Endothelial cell of umbilical vein (primary cell): ENCODE measurements around the gene SERPINB2. TPM values are rescaled to one million over a fixed set of nuclear protein-coding genes. Genes with fewer than 3 reads are reported as not detected.

Experiments used
- BruUV-seq: library from RNA; stranded (reverse); fragments of 400-500 nt; replicated peaks from 2 replicates; lab custom pipeline; 2021; lab: Mats Ljungman, UMichigan
- CTCF ChIA-PET: fragments of 300-600, 350-600 bp; sonication (Branson Sonifier 250); formaldehyde crosslinking; loops from one replicate; lab custom pipeline; 2021; ENCODE audit warnings: antibody characterized with exemption, inconsistent platforms; lab: Charles Lee
- POLR2A ChIA-PET: fragments of 300-600, 350-600 bp; sonication (Branson Sonifier 250); formaldehyde crosslinking; loops from one replicate; lab custom pipeline; 2021; ENCODE audit warnings: antibody characterized with exemption, inconsistent platforms; lab: Charles Lee
- DNase-seq: peaks from one replicate; pipeline ENCODE4 v3.0.0-alpha.2; 2011; ENCODE audit warnings: low read depth, low spot score
- FAIRE-seq: peaks from 2 replicates; lab custom pipeline; 2011; peaks lifted over from hg19 to GRCh38; lab: Jason Lieb, UNC
- H2AFZ ChIP-seq: 2 replicates; pipeline ENCODE4 v1.6.0; 2012; ENCODE audit warnings: low read depth, low read length, control low read depth, inconsistent platforms
- H3K27ac ChIP-seq: 2 replicates; pipeline ENCODE4 v1.5.1; 2011; ENCODE audit warnings: low read depth, mild to moderate bottlenecking, control low read depth, low read length, moderate library complexity; ENCODE audit not compliant: insufficient read depth
- H3K27me3 ChIP-seq, 2 experiments: 2 replicates each; pipeline versions ENCODE4 v1.6.0 to v1.6.1; 2011; ENCODE audit warnings: low read length in 2 of 2, mixed read lengths in 1 of 2; ENCODE audit not compliant: control insufficient read depth in 2 of 2, insufficient read depth in 2 of 2
- H3K36me3 ChIP-seq, 2 experiments: 2 replicates in 1 of 2; 3 replicates in 1 of 2; pipeline ENCODE4 v1.5.1; 2011; ENCODE audit warnings: low read length in 2 of 2, mild to moderate bottlenecking in 1 of 2, moderate library complexity in 1 of 2; ENCODE audit not compliant: control insufficient read depth in 2 of 2, insufficient read depth in 2 of 2; ENCODE audit errors: extremely low read depth in 1 of 2
- H3K4me1 ChIP-seq: 3 replicates; pipeline ENCODE4 v1.5.1; 2011; ENCODE audit warnings: mild to moderate bottlenecking, low read length; ENCODE audit not compliant: control insufficient read depth, insufficient read depth; ENCODE audit errors: extremely low read depth
- H3K4me2 ChIP-seq: 2 replicates; pipeline ENCODE4 v1.6.1; 2011; ENCODE audit warnings: low read length, control low read depth, mixed read lengths; ENCODE audit not compliant: insufficient read depth
- H3K4me3 ChIP-seq, 3 experiments: fragments of 200-600 bp in 1 of 3; sonication (generic), shearing (Covaris generic) in 1 of 3; replicated peaks in 1 of 3; 2 replicates each; pipeline ENCODE4 v1.5.1; 2011 to 2016; ENCODE audit warnings: control low read depth in 3 of 3, low read length in 3 of 3, mild to moderate bottlenecking in 2 of 3, inconsistent platforms in 1 of 3, low read depth in 1 of 3, moderate library complexity in 1 of 3; ENCODE audit not compliant: insufficient read depth in 1 of 3
- H3K79me2 ChIP-seq: 2 replicates; pipeline ENCODE4 v1.6.0; 2012; ENCODE audit warnings: low read length, inconsistent platforms; ENCODE audit not compliant: control insufficient read depth, insufficient read depth
- H3K9ac ChIP-seq: replicated peaks from 2 replicates; pipeline ENCODE3; 2011; ENCODE audit warnings: low read length, control low read depth; ENCODE audit not compliant: insufficient read depth; ENCODE audit errors: extremely low read depth
- H3K9me1 ChIP-seq: replicated peaks from 3 replicates; pipeline ENCODE4 v1.6.0; 2011; ENCODE audit warnings: mild to moderate bottlenecking, low read length; ENCODE audit not compliant: control insufficient read depth, insufficient read depth; ENCODE audit errors: extremely low read depth
- H3K9me3 ChIP-seq: replicated peaks from 2 replicates; pipeline ENCODE4 v1.5.1; 2012; ENCODE audit warnings: low read length, inconsistent platforms; ENCODE audit not compliant: control insufficient read depth, insufficient read depth
- H4K20me1 ChIP-seq: replicated peaks from 2 replicates; pipeline ENCODE3; 2011; ENCODE audit warnings: mild to moderate bottlenecking, low read length; ENCODE audit not compliant: control insufficient read depth, insufficient read depth; ENCODE audit errors: extremely low read depth
- EZH2 ChIP-seq: IDR thresholded peaks from 2 replicates; pipeline ENCODE4 v1.6.1; 2012; ENCODE audit warnings: borderline replicate concordance, low read depth, mild to moderate bottlenecking, moderate library complexity, low read length, inconsistent platforms; ENCODE audit not compliant: severe bottlenecking
- FOS ChIP-seq: IDR thresholded peaks from 2 replicates; pipeline ENCODE4 v1.6.1; 2011; ENCODE audit warnings: mild to moderate bottlenecking, low read length, moderate library complexity, borderline replicate concordance; ENCODE audit not compliant: insufficient read depth
- GATA2 ChIP-seq: IDR thresholded peaks from 2 replicates; pipeline ENCODE4 v1.7.0; 2011; ENCODE audit warnings: low read depth, mild to moderate bottlenecking, moderate library complexity, mixed read lengths, low read length; ENCODE audit not compliant: insufficient read length, insufficient read depth
- JUN ChIP-seq: IDR thresholded peaks from 2 replicates; pipeline ENCODE4 v1.6.1; 2011; ENCODE audit warnings: borderline replicate concordance, low read depth; ENCODE audit not compliant: insufficient read length, insufficient read depth
- MAX ChIP-seq: IDR thresholded peaks from 2 replicates; pipeline ENCODE4 v1.6.1; 2011; ENCODE audit not compliant: insufficient read depth, insufficient read length
- MYC ChIP-seq: IDR thresholded peaks from one replicate; pipeline ENCODE4 v1.6.1; 2011; ENCODE audit warnings: mild to moderate bottlenecking, low read depth, low read length
- POLR2A ChIP-seq: IDR thresholded peaks from 2 replicates; pipeline ENCODE4 v1.6.1; 2012; ENCODE audit warnings: low read depth, mild to moderate bottlenecking, control low read depth, low read length
- POLR2AphosphoS5 ChIP-seq: IDR thresholded peaks from 2 replicates; pipeline ENCODE4 v1.6.1; 2012; ENCODE audit warnings: low read depth, mild to moderate bottlenecking, control low read depth, low read length, moderate library complexity; ENCODE audit not compliant: insufficient read depth
- dilution Hi-C: fragments of 300-500 bp; cut with MboI; formaldehyde crosslinking; loops from one replicate; pipeline ENCODE4 v1.15.0; 2019; ENCODE audit warnings: low sequenced_read_pairs; ENCODE audit not compliant: extremely low pct_ligation_motif_present
- intact Hi-C: fragments of 100-400 bp; cut with micrococcal nuclease; formaldehyde crosslinking; loops from one replicate; pipeline ENCODE4 v1.10.0; 2022
- polyA plus RNA-seq, 4 experiments: library from polyadenylated mRNA; depleted of rRNA in 3 of 4; stranded (reverse) in 3 of 4; unstranded in 1 of 4; fragments of >200 nt; gene quantifications; 2 replicates each; pipeline versions ENCODE4 v1.2.1 to v1.2.3, GENCODE V29; 2011 to 2012; ENCODE audit warnings: missing spikeins in 1 of 4
- total RNA-seq: library from RNA; stranded (reverse); gene quantifications from 2 replicates; pipeline ENCODE4 v1.2.3, GENCODE V29; 2021
- TF ChIP-seq, protein P1 (sequence below), 2 donors: IDR thresholded peaks; 1 replicate in 1 of 2; 2 replicates in 1 of 2; pipeline ENCODE4 v1.5.1; 2011; ENCODE audit warnings: low read length in 2 of 2, mild to moderate bottlenecking in 2 of 2, moderate library complexity in 2 of 2, control low read depth in 1 of 2, inconsistent platforms in 1 of 2, low read depth in 1 of 2; ENCODE audit not compliant: insufficient read depth in 1 of 2; ENCODE audit errors: extremely low read depth in 1 of 2

SERPINB2 gene
- total and polyA plus RNA-seq, 2 donors (not counting 3 experiments of a cell fraction or from before 2014, with no cell fraction given), result 0.24 to 2.5 TPM

DNA sequence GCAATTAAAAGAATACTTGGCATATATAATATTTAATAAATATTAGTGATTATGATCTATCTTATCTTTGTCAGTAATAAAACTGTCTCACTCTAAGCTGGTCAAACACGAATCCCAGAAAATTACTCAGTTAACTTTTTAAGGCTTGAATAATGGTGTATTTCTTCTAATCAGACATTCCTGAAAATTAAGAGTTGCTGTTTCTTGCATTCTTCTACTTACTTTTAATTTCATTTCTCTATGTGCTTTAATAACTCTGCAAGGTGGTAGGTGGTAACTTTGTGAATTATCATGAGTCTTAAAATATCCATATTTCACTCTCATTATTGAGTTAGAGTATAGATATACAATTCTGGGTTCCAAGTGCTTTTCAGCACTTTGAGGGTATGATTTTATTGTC is 17.2 kb downstream of the SERPINB2 start:
- intact Hi-C loops, result no loop called here
- Histone ChIP-seq H3K4me2 (no peak overlapping the region), H3K79me2 (no peaks in the 10 kb centered on the region), H3K4me3 (no peak overlapping the region), H3K4me1 (no peaks in the 10 kb centered on the region), H4K20me1 (no peaks in the 10 kb centered on the region), H2AFZ (no peak overlapping the region), H3K27ac (no peak overlapping the region), H3K9ac (no peak overlapping the region), H3K9me3 (no peaks in the 10 kb centered on the region), H3K9me1 (no peaks in the 10 kb centered on the region), H3K36me3 (no peaks in the 10 kb centered on the region), H3K27me3 (peaks cover 0 to 5% of the 10 kb centered on the region in 2 experiments)
- dilution Hi-C loops, result no loop called here
- ChIA-PET POLR2A (no interaction called here), CTCF (no interaction called here)
- BruUV-seq, result no TSS peak
- DNase-seq, result no peak
- no peak for FAIRE-seq
- TF ChIP-seq, protein P1, sequence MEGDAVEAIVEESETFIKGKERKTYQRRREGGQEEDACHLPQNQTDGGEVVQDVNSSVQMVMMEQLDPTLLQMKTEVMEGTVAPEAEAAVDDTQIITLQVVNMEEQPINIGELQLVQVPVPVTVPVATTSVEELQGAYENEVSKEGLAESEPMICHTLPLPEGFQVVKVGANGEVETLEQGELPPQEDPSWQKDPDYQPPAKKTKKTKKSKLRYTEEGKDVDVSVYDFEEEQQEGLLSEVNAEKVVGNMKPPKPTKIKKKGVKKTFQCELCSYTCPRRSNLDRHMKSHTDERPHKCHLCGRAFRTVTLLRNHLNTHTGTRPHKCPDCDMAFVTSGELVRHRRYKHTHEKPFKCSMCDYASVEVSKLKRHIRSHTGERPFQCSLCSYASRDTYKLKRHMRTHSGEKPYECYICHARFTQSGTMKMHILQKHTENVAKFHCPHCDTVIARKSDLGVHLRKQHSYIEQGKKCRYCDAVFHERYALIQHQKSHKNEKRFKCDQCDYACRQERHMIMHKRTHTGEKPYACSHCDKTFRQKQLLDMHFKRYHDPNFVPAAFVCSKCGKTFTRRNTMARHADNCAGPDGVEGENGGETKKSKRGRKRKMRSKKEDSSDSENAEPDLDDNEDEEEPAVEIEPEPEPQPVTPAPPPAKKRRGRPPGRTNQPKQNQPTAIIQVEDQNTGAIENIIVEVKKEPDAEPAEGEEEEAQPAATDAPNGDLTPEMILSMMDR (IDR thresholded peaks at IDR 0.05; ENCODE audit: extremely low read depth in 1 of 2, insufficient read depth in 1 of 2, low read depth in 1 of 2, low read length in 2 of 2), result no peak
- TF ChIP-seq GATA2, result no peak
- TF ChIP-seq EZH2, result no peak
- TF ChIP-seq JUN, result no peak
- no peak for TF ChIP-seq FOS
- TF ChIP-seq MAX, result no peak
- no peak for TF ChIP-seq POLR2AphosphoS5
- TF ChIP-seq POLR2A, result no peak
- TF ChIP-seq MYC, result no peak
